ENCODE measurements around the gene TMEM232.

TMEM232 gene

GRCh38 chr5:110514030-110514429 is 212.4 kb downstream of the TMEM232 start:
- no peak for DNase-seq (ENCODE audit: low read depth)

GRCh38 chr5:110512266-110512665 is 214.2 kb downstream of the TMEM232 start:
- DNase-seq (ENCODE audit: low read depth), result no peak

GRCh38 chr5:110510146-110510545 is 216.3 kb downstream of the TMEM232 start:
- no peak for DNase-seq (ENCODE audit: low read depth)

GRCh38 chr5:110507972-110508371 is 218.5 kb downstream of the TMEM232 start:
- no peak for DNase-seq (ENCODE audit: low read depth)

- no peak for DNase-seq (ENCODE audit: low read depth)
Measured at GRCh38 chr5:110506378-110506777, 220.1 kb downstream of the TMEM232 start.

GRCh38 chr5:110496276-110496675 is 230.2 kb downstream of the TMEM232 start:
- no peak for DNase-seq (ENCODE audit: low read depth)

GRCh38 chr5:110492446-110492845 is 234.0 kb downstream of the TMEM232 start:
- no peak for DNase-seq (ENCODE audit: low read depth)

GRCh38 chr5:110478895-110479294 is 247.6 kb downstream of the TMEM232 start:
- DNase-seq (ENCODE audit: low read depth), result no peak

- DNase-seq (ENCODE audit: low read depth), result no peak
Measured at GRCh38 chr5:110477911-110478310, 248.6 kb downstream of the TMEM232 start.

- no peak for DNase-seq (ENCODE audit: low read depth)
Measured at GRCh38 chr5:110476164-110476563, 250.3 kb downstream of the TMEM232 start.

GRCh38 chr5:110475529-110475928 is 250.9 kb downstream of the TMEM232 start:
- DNase-seq (ENCODE audit: low read depth), result no peak

GRCh38 chr5:110469486-110469885 is 257.0 kb downstream of the TMEM232 start:
- DNase-seq (ENCODE audit: low read depth), result no peak

GRCh38 chr5:110463106-110463505 is 263.4 kb downstream of the TMEM232 start:
- no peak for DNase-seq (ENCODE audit: low read depth)

GRCh38 chr5:110460837-110461236 is 265.6 kb downstream of the TMEM232 start:
- no peak for DNase-seq (ENCODE audit: low read depth)

- no peak for DNase-seq (ENCODE audit: low read depth)
Measured at GRCh38 chr5:110458313-110458712, 268.2 kb downstream of the TMEM232 start.

GRCh38 chr5:110442856-110443255 is 283.6 kb downstream of the TMEM232 start:
- DNase-seq (ENCODE audit: low read depth), result no peak

- no peak for DNase-seq (ENCODE audit: low read depth)
Measured at GRCh38 chr5:110441035-110441434, 285.4 kb downstream of the TMEM232 start.

- DNase-seq (ENCODE audit: low read depth), result no peak
Measured at GRCh38 chr5:110440058-110440457, 286.4 kb downstream of the TMEM232 start.

GRCh38 chr5:110439296-110439695 is 287.2 kb downstream of the TMEM232 start:
- no peak for DNase-seq (ENCODE audit: low read depth)

GRCh38 chr5:110435207-110435606 is 291.3 kb downstream of the TMEM232 start:
- DNase-seq (ENCODE audit: low read depth), result no peak

GRCh38 chr5:110431603-110432002 is 294.9 kb downstream of the TMEM232 start:
- no peak for DNase-seq (ENCODE audit: low read depth)

GRCh38 chr5:110414360-110414759 is 312.1 kb downstream of the TMEM232 start:
- DNase-seq (ENCODE audit: low read depth), result no peak

- no peak for DNase-seq (ENCODE audit: low read depth)
Measured at GRCh38 chr5:110413856-110414255, 312.6 kb downstream of the TMEM232 start.

- DNase-seq (ENCODE audit: low read depth), result no peak
Measured at GRCh38 chr5:110409571-110409970, 316.9 kb downstream of the TMEM232 start.

- DNase-seq (ENCODE audit: low read depth), result no peak
Measured at GRCh38 chr5:110402562-110402961, 323.9 kb downstream of the TMEM232 start.

Measured in T-helper 22 cell (primary cell).